SU-DHL-6 (cell line): ENCODE measurements around the gene ZNF324.
A peak's percentile ranks its signal among the peaks of the same experiment; 100 is the strongest.

ENCODE experiments used
- H2AFZ ChIP-seq: fragments of 200-600 bp; sonication (generic); 2 replicates; pipeline ENCODE4 v1.6.1; 2014; ENCODE audit warnings: low read depth, mild to moderate bottlenecking, moderate library complexity, mixed read lengths, antibody characterized with exemption, low read length; ENCODE audit not compliant: severe bottlenecking
- H3F3A ChIP-seq: fragments of 200-600 bp; shearing (Covaris generic); 2 replicates; pipeline ENCODE4 v1.6.0; 2016; ENCODE audit warnings: antibody characterized with exemption, mild to moderate bottlenecking; ENCODE audit not compliant: insufficient read depth
- H3K27ac ChIP-seq: fragments of 200-600 bp; sonication (generic); 2 replicates; pipeline ENCODE4 v1.5.1; 2016; ENCODE audit warnings: low read depth, mild to moderate bottlenecking, low read length, moderate library complexity, mixed read lengths
- H3K27me3 ChIP-seq: fragments of 200-600 bp; sonication (generic), shearing (Covaris generic); 2 replicates; pipeline ENCODE4 v1.6.0; 2014; ENCODE audit warnings: mild to moderate bottlenecking, low read length
- H3K36me3 ChIP-seq: fragments of 200-600 bp; sonication (generic); 2 replicates; pipeline ENCODE4 v1.6.1; 2014; ENCODE audit warnings: mild to moderate bottlenecking, low read length, mixed read lengths
- H3K4me2 ChIP-seq: fragments of 300-600, 200-600 bp; shearing (Covaris generic), sonication (generic); 2 replicates; pipeline ENCODE4 v1.6.0; 2014; ENCODE audit warnings: low read length, low read depth, mild to moderate bottlenecking; ENCODE audit not compliant: poor library complexity, severe bottlenecking
- H3K4me3 ChIP-seq: fragments of 200-600 bp; sonication (generic); 2 replicates; pipeline ENCODE4 v1.5.1; 2014; ENCODE audit warnings: antibody characterized with exemption, low read length, mild to moderate bottlenecking, mixed read lengths; ENCODE audit not compliant: insufficient read depth, poor library complexity, severe bottlenecking
- H3K79me2 ChIP-seq: fragments of 200-600 bp; sonication (generic); 2 replicates; pipeline ENCODE4 v1.6.1; 2014; ENCODE audit warnings: mild to moderate bottlenecking, low read length, moderate library complexity; ENCODE audit not compliant: insufficient read depth
- H3K9ac ChIP-seq: fragments of 200-600 bp; sonication (generic); 2 replicates; pipeline ENCODE4 v1.7.0; 2014; ENCODE audit warnings: mild to moderate bottlenecking, low read length
- H3K9me2 ChIP-seq: fragments of 200-600 bp; sonication (generic); replicated peaks from 2 replicates; pipeline ENCODE4 v1.6.1; 2014; ENCODE audit warnings: low read length; ENCODE audit not compliant: insufficient read depth
- H3K9me3 ChIP-seq: fragments of 200-600 bp; sonication (generic); 2 replicates; pipeline ENCODE4 v1.6.1; 2014; ENCODE audit warnings: low read length, mixed read lengths; ENCODE audit not compliant: insufficient read depth
- H4K20me1 ChIP-seq: fragments of 200-600 bp; sonication (generic); 2 replicates; pipeline ENCODE4 v1.6.1; 2014; ENCODE audit warnings: low read depth, mild to moderate bottlenecking, antibody characterized with exemption, low read length, moderate library complexity, mixed read lengths
- CTCF ChIP-seq: fragments of 200-600 bp; sonication (generic); IDR thresholded peaks from one replicate; pipeline ENCODE4 v1.5.1; 2017; ENCODE audit warnings: antibody characterized with exemption, mild to moderate bottlenecking, low read length, moderate library complexity; ENCODE audit not compliant: insufficient read depth, poor library complexity, severe bottlenecking
- EZH2phosphoT487 ChIP-seq: fragments of 200-600 bp; sonication (generic), shearing (Covaris generic); conservative IDR thresholded peaks from 2 replicates; pipeline ENCODE4 v1.6.1; 2018; ENCODE audit warnings: mild to moderate bottlenecking, antibody characterized with exemption, low read length, moderate library complexity, mixed read lengths

The ZNF324 gene

GRCh38 chr19:58492265-58492664 lies 25.4 kb downstream of the ZNF324 start:
- no peaks in the 10 kb centered on the region for H3K27me3 ChIP-seq
- no peaks in the 10 kb centered on the region for H3K79me2 ChIP-seq
- H3F3A ChIP-seq: no peaks in the 10 kb centered on the region
- H2AFZ ChIP-seq: no peak overlapping the region
- H3K27ac ChIP-seq: no peak overlapping the region
- H3K4me3 ChIP-seq: no peak overlapping the region
- H3K9me3 ChIP-seq: no peaks in the 10 kb centered on the region
- TF ChIP-seq EZH2phosphoT487 (no peak), CTCF (no peak)
- H3K9me2 ChIP-seq: no peaks in the 10 kb centered on the region
- H3K36me3 ChIP-seq: no peaks in the 10 kb centered on the region
- no peak overlapping the region for H3K4me2 ChIP-seq
- H3K9ac ChIP-seq: no peak overlapping the region
- H4K20me1 ChIP-seq: no peaks in the 10 kb centered on the region

- no peak overlapping the region for H3K27ac ChIP-seq
- H3K9ac ChIP-seq: no peak overlapping the region
- no peaks in the 10 kb centered on the region for H3K9me2 ChIP-seq
- H4K20me1 ChIP-seq: no peaks in the 10 kb centered on the region
- H3K9me3 ChIP-seq: no peaks in the 10 kb centered on the region
- H3K36me3 ChIP-seq: no peaks in the 10 kb centered on the region
- no peak overlapping the region for H3K4me3 ChIP-seq
- H3F3A ChIP-seq: peaks cover 5% of the 10 kb centered on the region; the same call in 1 of the 2 replicates
- H3K27me3 ChIP-seq: no peaks in the 10 kb centered on the region
- H2AFZ ChIP-seq: no peak overlapping the region
- no peaks in the 10 kb centered on the region for H3K79me2 ChIP-seq
- H3K4me2 ChIP-seq: peak overlapping the region; percentile 74
- TF ChIP-seq EZH2phosphoT487 (no peak), CTCF (no peak)
These were observed 30.8 kb downstream of the ZNF324 start for GRCh38 chr19:58497634-58498170.

- Histone ChIP-seq H3K36me3 (no peaks in the 10 kb centered on the region), H3K9me2 (no peaks in the 10 kb centered on the region), H3F3A (peaks cover 5% of the 10 kb centered on the region; the same call in 1 of the 2 replicates), H2AFZ (peak overlapping the region; percentile 86), H3K79me2 (no peaks in the 10 kb centered on the region), H3K4me3 (peak overlapping the region; percentile 66), H3K27ac (no peak overlapping the region), H3K9me3 (no peaks in the 10 kb centered on the region), H4K20me1 (no peaks in the 10 kb centered on the region), H3K9ac (peak overlapping the region; percentile 59), H3K4me2 (peak overlapping the region; percentile 74), H3K27me3 (no peaks in the 10 kb centered on the region)
- no peak for TF ChIP-seq CTCF
- no peak for TF ChIP-seq EZH2phosphoT487
These were observed 31.6 kb downstream of the ZNF324 start for GRCh38 chr19:58498316-58499020.
